GM04503 (cell line): ENCODE results near the gene PBRM1.
"Not testable (repeated sequence)": the region's sequence is repeated elsewhere in the genome, so short reads cannot be mapped to it uniquely, and the experiment has no call there.

Source experiments
- DNase-seq: peaks from one replicate; pipeline ENCODE4 v3.0.0-alpha.2; 2012; ENCODE audit warnings: low read depth

The PBRM1 gene

GRCh38 chr3:52704611-52705437 lies 19.1 kb upstream of the PBRM1 start:
- DNase-seq = peak; percentile 34

GRCh38 chr3:52703341-52703740 lies 17.6 kb upstream of the PBRM1 start:
- no peak for DNase-seq

GRCh38 chr3:52697632-52697965 lies 11.9 kb upstream of the PBRM1 start:
- DNase-seq = no peak

GRCh38 chr3:52696830-52697631 lies 11.3 kb upstream of the PBRM1 start:
- DNase-seq = no peak

- no peak for DNase-seq
Measured at GRCh38 chr3:52695798-52696671, 10.3 kb upstream of the PBRM1 start.

GRCh38 chr3:52694528-52695189 lies 8.9 kb upstream of the PBRM1 start:
- no peak for DNase-seq

GRCh38 chr3:52693071-52693470 lies 7.4 kb upstream of the PBRM1 start:
- DNase-seq = no peak

- DNase-seq = no peak
Measured at GRCh38 chr3:52690560-52690959, 4.8 kb upstream of the PBRM1 start.

GRCh38 chr3:52689151-52689550 lies 3.4 kb upstream of the PBRM1 start:
- DNase-seq = no peak

GRCh38 chr3:52688266-52688665 lies 2.6 kb upstream of the PBRM1 start:
- DNase-seq = no peak

GRCh38 chr3:52685285-52685708 lies 416 bp downstream of the PBRM1 start:
- no peak for DNase-seq

- no peak for DNase-seq
Measured at GRCh38 chr3:52684184-52684583, 1.5 kb downstream of the PBRM1 start.

GRCh38 chr3:52683611-52684010 lies 2.1 kb downstream of the PBRM1 start:
- DNase-seq = no peak

- DNase-seq = peak; percentile 51
Measured at GRCh38 chr3:52682016-52682415, 3.7 kb downstream of the PBRM1 start.

- no peak for DNase-seq
Measured at GRCh38 chr3:52681596-52681995, 4.1 kb downstream of the PBRM1 start.

- DNase-seq = no peak
Measured at GRCh38 chr3:52679811-52680210, 5.9 kb downstream of the PBRM1 start.

GRCh38 chr3:52679199-52679538 lies 6.5 kb downstream of the PBRM1 start:
- DNase-seq = no peak

GRCh38 chr3:52678265-52679198 lies 7.2 kb downstream of the PBRM1 start:
- DNase-seq = no peak

GRCh38 chr3:52676201-52676600 lies 9.5 kb downstream of the PBRM1 start:
- not testable (repeated sequence) for DNase-seq

- no peak for DNase-seq
Measured at GRCh38 chr3:52671676-52672075, 14.0 kb downstream of the PBRM1 start.
